Body of pancreas (tissue), 4 donors: ENCODE results near the gene DBP. TPM values are rescaled to one million over a fixed set of nuclear protein-coding genes. Genes with fewer than 3 reads are reported as not detected.

Source experiments
- ATAC-seq: fragments of 150-250 bp; one replicate; pipeline ENCODE4 v1.9.1; 2016
- DNase-seq, 4 donors: peaks; one replicate each; pipeline ENCODE4 v3.0.0-alpha.2; 2019
- H3K27ac ChIP-seq, 4 donors: fragments of 200-600 bp; sonication (generic); 1 replicate in 3 of 4; 2 replicates in 1 of 4; pipeline versions ENCODE4 v1.5.1 to v1.6.1; 2016 to 2019; ENCODE audit warnings: mild to moderate bottlenecking in 1 of 4, mixed read lengths in 1 of 4, moderate library complexity in 1 of 4
- H3K27me3 ChIP-seq, 2 donors: fragments of 200-600 bp; sonication (generic); one replicate each; pipeline ENCODE4 v1.6.0; 2016; ENCODE audit warnings: mild to moderate bottlenecking in 1 of 2
- H3K36me3 ChIP-seq, 2 donors: fragments of 200-600 bp; sonication (generic); replicated peaks in 1 of 2; 2 replicates each; pipeline ENCODE4 v1.5.1; 2016; ENCODE audit warnings: low read depth in 2 of 2; ENCODE audit not compliant: insufficient read depth in 1 of 2
- H3K4me1 ChIP-seq: fragments of 200-600 bp; sonication (generic); one replicate; pipeline ENCODE4 v1.6.0; 2016
- H3K4me3 ChIP-seq, 2 donors: fragments of 200-600 bp; sonication (generic); 1 replicate in 1 of 2; 2 replicates in 1 of 2; pipeline ENCODE4 v1.5.1; 2016 to 2019
- H3K9me3 ChIP-seq, 3 donors: fragments of 200-600 bp; sonication (generic); 1 replicate in 2 of 3; 2 replicates in 1 of 3; pipeline ENCODE4 v1.5.1; 2016
- POLR2A ChIP-seq, 3 donors: fragments of 450-650 bp; IDR thresholded peaks; one replicate each; pipeline ENCODE4 v1.6.1; 2016; ENCODE audit warnings: antibody characterized with exemption in 3 of 3, mild to moderate bottlenecking in 2 of 3
- whole genome bisulfite sequencing, 2 donors: methylation state at CpG; one replicate each; pipeline ENCODE4 v1.1.5; 2017; 5-methylcytosine and 5-hydroxymethylcytosine counted together
- intact Hi-C: fragments of 100-400 bp; cut with DNase I; formaldehyde crosslinking; loops from one replicate; pipeline ENCODE4 v1.15.1; 2023
- total RNA-seq, 2 donors: library from RNA; depleted of rRNA; stranded (reverse); fragments of >200 nt; gene quantifications; one replicate each; pipeline ENCODE4 v1.1.0, GENCODE V29; 2016
- TF ChIP-seq, protein P1 (sequence below), 7 experiments: fragments of 450-650 bp in 4 of 7; fragments of 200-600 bp in 3 of 7; sonication (generic) in 3 of 7; IDR thresholded peaks; one replicate each; pipeline ENCODE4 v1.5.1; 2016 to 2019; ENCODE audit warnings: antibody characterized with exemption in 7 of 7

DBP gene
- total RNA-seq, 2 donors from 2014 or later: 2.0 to 4.9 TPM

DNA sequence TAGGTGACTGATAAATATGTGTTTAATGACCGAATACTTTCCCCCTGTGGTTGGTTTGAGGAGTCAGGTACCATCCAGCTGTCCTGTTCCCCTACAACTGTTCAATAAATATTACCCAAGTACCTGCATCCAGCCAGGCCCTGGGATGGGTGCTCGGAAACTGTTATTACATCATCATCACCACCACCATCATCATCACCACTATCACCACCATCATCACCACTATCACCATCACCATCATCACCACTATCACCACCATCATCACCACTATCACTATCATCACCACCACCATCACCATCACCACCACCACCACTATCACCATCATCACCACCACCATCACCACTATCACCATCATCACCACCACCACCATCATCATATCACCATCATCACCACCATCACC, 31.6 kb upstream of the DBP start:
- intact Hi-C loops: no loop called here

DNA sequence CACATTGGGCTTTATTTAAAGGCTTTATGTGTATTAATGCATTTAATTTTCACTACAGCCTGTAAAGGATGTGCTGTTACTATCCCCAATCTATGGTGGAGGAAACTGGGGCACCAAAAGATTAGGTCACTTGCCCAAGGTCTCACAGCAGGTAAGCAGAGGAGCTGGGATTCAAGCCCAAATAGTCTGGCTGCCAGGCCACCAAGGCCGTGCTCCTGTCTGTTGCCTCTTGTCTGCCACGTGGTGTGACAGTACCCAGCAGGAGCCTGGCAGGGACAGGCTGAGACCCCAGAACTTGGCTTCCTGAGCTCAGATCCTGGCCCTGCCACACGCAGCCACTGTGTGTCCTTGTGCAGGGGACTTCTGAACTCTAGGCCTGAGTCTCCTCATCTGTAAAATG, 31.2 kb upstream of the DBP start:
- no peak for TF ChIP-seq POLR2A (IDR thresholded peaks at IDR 0.05)
- TF ChIP-seq, protein P1, sequence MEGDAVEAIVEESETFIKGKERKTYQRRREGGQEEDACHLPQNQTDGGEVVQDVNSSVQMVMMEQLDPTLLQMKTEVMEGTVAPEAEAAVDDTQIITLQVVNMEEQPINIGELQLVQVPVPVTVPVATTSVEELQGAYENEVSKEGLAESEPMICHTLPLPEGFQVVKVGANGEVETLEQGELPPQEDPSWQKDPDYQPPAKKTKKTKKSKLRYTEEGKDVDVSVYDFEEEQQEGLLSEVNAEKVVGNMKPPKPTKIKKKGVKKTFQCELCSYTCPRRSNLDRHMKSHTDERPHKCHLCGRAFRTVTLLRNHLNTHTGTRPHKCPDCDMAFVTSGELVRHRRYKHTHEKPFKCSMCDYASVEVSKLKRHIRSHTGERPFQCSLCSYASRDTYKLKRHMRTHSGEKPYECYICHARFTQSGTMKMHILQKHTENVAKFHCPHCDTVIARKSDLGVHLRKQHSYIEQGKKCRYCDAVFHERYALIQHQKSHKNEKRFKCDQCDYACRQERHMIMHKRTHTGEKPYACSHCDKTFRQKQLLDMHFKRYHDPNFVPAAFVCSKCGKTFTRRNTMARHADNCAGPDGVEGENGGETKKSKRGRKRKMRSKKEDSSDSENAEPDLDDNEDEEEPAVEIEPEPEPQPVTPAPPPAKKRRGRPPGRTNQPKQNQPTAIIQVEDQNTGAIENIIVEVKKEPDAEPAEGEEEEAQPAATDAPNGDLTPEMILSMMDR (IDR thresholded peaks at IDR 0.05): no peak
- no peaks in the 10 kb centered on the region for H3K27me3 ChIP-seq
- H3K4me1 ChIP-seq: no peaks in the 10 kb centered on the region
- ATAC-seq (no peak), DNase-seq (no peak)
- H3K36me3 ChIP-seq: no peaks in the 10 kb centered on the region
- intact Hi-C loops: no loop called here
- no peak overlapping the region for H3K27ac ChIP-seq
- no peak overlapping the region for H3K4me3 ChIP-seq
- WGBS, 2 donors: 55% methylated on average over 3 of the region's 3 CpGs; no CpG with 5 or more reads in 1 of the 2 donors
- H3K9me3 ChIP-seq: no peaks in the 10 kb centered on the region

More for the DNA sequence above, 31.6 kb upstream of the DBP start:
- H3K27me3 ChIP-seq: no peaks in the 10 kb centered on the region
- ATAC-seq: no peak
- H3K9me3 ChIP-seq: no peaks in the 10 kb centered on the region
- no peak for DNase-seq
- H3K27ac ChIP-seq: no peak overlapping the region
- TF ChIP-seq, protein P1 (IDR thresholded peaks at IDR 0.05): no peak
- TF ChIP-seq POLR2A (IDR thresholded peaks at IDR 0.05): no peak
- WGBS, 2 donors: 96 to 99% methylated on average over 2 of the region's 2 CpGs
- no peaks in the 10 kb centered on the region for H3K36me3 ChIP-seq
- no peak overlapping the region for H3K4me3 ChIP-seq
- H3K4me1 ChIP-seq: no peaks in the 10 kb centered on the region

DNA sequence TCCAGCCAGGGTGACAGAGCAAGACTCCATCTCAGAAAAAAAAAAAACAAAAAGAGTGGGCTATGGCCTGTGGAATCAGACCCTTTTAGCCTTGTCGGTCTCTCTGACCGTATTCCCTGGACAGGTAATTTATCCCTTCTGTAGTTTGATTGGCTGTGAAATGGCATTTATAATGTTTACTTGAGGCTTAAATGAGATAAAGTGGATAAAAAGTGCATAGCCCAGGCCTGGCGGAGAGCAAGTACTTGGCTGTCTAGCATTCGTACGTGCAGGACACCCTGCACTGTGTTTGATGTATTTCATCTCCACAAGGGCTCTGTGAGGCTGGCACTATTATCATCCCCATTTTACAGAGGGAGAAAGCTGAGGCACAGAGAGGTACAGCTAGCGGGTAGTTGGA, 28.6 kb upstream of the DBP start:
- WGBS, 2 donors: 61 to 71% methylated on average over 5 to 6 of the region's 6 CpGs
- ATAC-seq (no peak), DNase-seq (no peak)
- Histone ChIP-seq H3K9me3 (no peaks in the 10 kb centered on the region), H3K27me3 (no peaks in the 10 kb centered on the region), H3K4me3 (no peak overlapping the region), H3K36me3 (no peaks in the 10 kb centered on the region), H3K27ac (no peak overlapping the region), H3K4me1 (peaks cover 9% of the 10 kb centered on the region)
- no peak for TF ChIP-seq POLR2A (IDR thresholded peaks at IDR 0.05)
- TF ChIP-seq, protein P1 (IDR thresholded peaks at IDR 0.05): no peak
- intact Hi-C loops: no loop called here

DNA sequence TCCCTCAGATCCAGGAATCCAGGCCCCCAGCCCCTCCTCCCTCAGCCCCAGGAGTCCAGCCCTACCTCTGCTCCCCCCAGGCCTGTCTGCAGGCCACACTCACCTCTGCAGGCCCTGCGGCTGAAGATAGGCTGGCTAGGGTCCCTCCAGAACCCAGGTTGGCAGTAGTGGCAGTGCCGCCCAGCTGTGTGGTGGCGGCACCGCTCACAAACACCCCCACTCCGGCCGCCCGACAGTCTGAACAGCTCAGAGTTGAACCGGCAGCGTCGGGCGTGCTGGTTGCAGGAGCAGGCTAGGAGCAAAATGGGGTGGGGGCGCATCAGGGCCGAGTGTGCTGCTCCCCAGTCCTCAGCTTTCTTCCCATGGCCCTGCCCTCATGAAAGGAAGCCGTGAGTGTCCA, 27.3 kb upstream of the DBP start:
- WGBS, 2 donors: 89 to 100% methylated on average over 1 to 14 of the region's 14 CpGs
- ATAC-seq: no peak
- intact Hi-C loops: no loop called here

DNA sequence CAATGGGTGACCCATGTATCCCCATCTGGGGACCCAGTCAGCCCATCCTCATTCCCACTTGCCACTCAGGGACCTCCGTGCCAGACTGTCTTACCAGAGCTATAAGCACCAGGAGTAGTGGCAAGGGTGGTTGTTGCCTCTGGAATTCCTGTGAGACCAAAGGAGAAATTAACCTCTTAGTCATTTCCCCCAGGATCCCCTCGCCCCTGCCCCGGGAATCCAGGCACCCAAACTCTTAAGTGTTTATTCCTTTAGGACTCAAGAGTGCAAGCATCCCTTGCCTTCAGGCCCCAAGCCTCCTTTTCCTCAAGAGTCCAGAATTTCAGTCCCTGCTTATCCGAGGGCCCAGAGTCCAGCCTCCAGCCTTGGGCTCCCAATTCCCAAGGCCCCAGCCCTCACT, 26.5 kb upstream of the DBP start:
- DNase-seq (no peak), ATAC-seq (no peak)
- no peak overlapping the region for H3K4me3 ChIP-seq
- no peaks in the 10 kb centered on the region for H3K36me3 ChIP-seq
- H3K4me1 ChIP-seq: peaks cover 11% of the 10 kb centered on the region
- H3K27ac ChIP-seq: no peak overlapping the region
- no peaks in the 10 kb centered on the region for H3K27me3 ChIP-seq
- TF ChIP-seq, protein P1 (IDR thresholded peaks at IDR 0.05): no peak
- no peak for TF ChIP-seq POLR2A (IDR thresholded peaks at IDR 0.05)
- WGBS, 2 donors: 90 to 91% methylated on average over 4 of the region's 4 CpGs
- H3K9me3 ChIP-seq: no peaks in the 10 kb centered on the region
- intact Hi-C loops: no loop called here

More for the DNA sequence above, 27.3 kb upstream of the DBP start:
- Histone ChIP-seq H3K27me3 (no peaks in the 10 kb centered on the region), H3K36me3 (no peaks in the 10 kb centered on the region), H3K4me1 (peaks cover 11% of the 10 kb centered on the region), H3K4me3 (no peak overlapping the region), H3K27ac (no peak overlapping the region), H3K9me3 (no peaks in the 10 kb centered on the region)
- no peak for DNase-seq
- TF ChIP-seq, protein P1 (IDR thresholded peaks at IDR 0.05): no peak
- no peak for TF ChIP-seq POLR2A (IDR thresholded peaks at IDR 0.05)
